Pulmonary artery endothelial cell (primary cell): ENCODE data around the gene PDIA6. TPM values are rescaled to one million over a fixed set of nuclear protein-coding genes. Genes with fewer than 3 reads are reported as not detected.
A peak's percentile ranks its signal among the peaks of the same experiment; 100 is the strongest.
"Not testable (repeated sequence)": the region's sequence is repeated elsewhere in the genome, so short reads cannot be mapped to it uniquely, and the experiment has no call there.

ENCODE experiments used
- DNase-seq: peaks from one replicate; pipeline ENCODE4 v3.0.0-alpha.2; 2011; ENCODE audit warnings: low read depth, low spot score
- total RNA-seq: library from RNA; depleted of rRNA; stranded (reverse); fragments of >200 nt; gene quantifications from 2 replicates; pipeline ENCODE4 v1.2.3, GENCODE V29; 2014

Gene PDIA6
- total RNA-seq, 1 donor from 2014 or later: 504 TPM

GRCh38 chr2:10833021-10833420, 20.4 kb upstream of the PDIA6 start:
- DNase-seq: no peak

DNA sequence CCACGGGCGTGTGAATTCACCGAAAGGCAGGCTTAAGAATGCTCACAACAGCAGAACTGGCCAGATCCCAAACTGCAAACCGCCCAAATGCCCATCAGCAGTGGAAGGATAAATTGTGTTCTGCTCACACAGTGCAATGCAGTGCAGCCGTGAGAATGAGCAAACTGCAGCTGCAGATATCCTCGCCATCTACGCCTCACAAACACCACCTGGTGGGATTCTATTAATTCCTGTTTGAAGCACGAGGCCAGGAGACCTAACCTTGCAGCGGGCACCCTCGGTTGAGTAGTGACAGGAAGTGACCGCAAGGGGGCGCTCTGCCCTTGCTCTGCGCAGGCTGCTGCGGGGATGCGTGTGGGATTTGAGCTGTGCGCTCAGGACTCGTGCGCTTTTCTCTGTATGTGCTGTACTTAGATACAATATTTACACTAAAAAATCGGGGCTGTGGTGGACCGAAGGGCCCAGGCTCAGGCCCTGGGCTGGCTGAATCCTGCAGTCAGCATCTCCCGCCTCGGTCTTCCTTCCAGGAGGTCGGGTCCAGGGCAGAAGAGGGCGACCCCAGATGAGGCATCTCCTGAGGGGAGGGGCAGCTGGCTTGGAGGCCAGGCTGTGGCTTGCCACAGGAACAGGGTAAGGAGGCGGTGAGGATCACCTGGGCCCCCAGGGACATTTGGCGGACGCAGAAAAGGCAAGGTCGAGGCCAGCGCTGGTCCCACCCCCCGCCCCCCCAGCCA, 19.8 kb upstream of the PDIA6 start:
- DNase-seq: peak; percentile 30

DNA sequence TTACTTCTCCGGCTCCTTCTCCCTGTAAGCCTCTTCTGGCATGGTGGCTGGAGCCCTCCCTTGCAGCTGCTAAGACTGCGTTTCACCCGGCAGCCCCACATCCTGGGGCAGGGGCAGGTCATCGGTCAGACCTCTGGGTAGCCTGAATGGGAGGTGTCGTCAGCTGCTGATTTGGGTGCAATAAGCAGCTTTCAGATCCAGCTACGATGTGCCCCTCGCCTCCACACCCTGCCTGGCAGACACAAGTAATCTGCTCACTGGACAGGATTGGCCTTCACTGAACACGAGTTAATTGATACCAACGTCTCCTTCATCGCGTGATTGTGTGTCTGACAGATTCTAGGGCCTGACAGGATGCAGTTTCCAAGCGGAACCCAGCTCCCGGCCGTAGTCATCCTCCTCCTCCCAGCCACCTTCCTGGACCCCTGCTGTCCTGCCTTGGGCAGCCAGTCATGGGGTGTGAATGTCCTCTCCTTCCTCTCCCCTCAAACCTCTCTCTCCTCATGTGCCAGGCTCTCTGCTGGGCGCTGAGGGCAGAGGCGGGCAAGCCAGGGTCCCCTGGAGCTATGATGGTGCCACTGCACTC, 18.9 kb upstream of the PDIA6 start:
- DNase-seq: no peak

- no peak for DNase-seq
Observed at GRCh38 chr2:10830641-10831399, 18.2 kb upstream of the PDIA6 start.

- DNase-seq: no peak
Observed at GRCh38 chr2:10830203-10830602, 17.6 kb upstream of the PDIA6 start.

GRCh38 chr2:10829299-10829698, 16.7 kb upstream of the PDIA6 start:
- DNase-seq: no peak

DNA sequence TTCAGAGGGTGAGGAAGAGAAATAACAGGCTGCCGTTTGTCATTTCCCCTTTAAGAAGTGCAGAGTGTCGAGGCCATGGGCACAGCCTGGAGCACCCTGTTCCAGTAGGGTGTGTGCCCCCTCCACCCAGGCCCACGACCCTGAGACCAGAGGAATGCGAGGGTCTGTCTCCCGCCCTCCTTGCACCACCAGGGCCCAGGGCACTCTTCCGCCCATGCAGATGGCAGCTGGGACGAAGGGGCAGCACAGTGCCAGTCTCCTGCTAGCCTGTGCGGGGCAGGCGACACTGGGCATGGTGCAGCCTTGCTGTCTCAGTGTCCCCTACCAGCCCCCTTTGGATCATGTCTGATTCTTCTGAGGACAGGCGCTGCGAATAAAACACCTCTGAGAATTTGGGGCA, 15.8 kb upstream of the PDIA6 start:
- DNase-seq: no peak

- DNase-seq: no peak
Observed at GRCh38 chr2:10826625-10827024, 14.0 kb upstream of the PDIA6 start.

DNA sequence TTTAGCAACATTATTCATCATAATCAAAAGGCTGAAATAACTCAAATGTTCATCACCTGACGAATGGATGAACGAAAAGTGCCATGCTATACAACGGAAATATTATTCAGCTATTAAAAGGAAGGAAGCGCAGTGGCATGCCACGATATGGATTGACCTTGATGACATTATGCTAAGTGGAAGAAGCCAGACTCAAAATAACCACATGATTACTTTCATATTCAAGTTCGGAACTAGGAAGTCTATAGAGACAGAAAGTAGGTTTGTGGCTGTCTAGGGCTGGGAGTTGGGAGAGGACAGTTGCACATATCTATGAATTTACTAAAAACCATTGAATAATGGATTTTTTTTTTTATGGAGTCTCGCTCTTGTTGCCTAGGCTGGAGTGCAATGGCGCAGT, 13.4 kb upstream of the PDIA6 start:
- no peak for DNase-seq

- no peak for DNase-seq
Observed at GRCh38 chr2:10824191-10824590, 11.6 kb upstream of the PDIA6 start.

GRCh38 chr2:10820978-10821695, 8.6 kb upstream of the PDIA6 start:
- no peak for DNase-seq

DNA sequence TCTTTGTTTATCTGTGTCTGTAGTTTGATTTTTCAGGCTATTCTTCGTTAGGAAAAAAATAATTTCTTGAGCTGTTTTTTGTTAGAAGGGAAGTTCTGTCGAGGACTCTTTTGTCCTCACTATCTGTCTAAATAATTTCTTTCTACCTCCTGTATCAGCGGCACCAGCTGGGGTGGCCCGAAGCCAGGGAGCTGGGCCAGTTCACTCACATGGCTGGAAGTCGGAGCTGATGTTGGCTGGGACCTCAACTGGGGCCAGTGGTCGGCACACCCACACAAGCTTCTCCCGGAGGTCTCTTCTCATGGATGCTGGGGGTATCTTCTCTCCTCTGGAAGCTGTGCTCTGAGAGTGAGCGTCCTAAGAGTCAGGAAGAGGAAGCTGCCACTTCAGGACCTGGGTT, 8.0 kb upstream of the PDIA6 start:
- no peak for DNase-seq

DNA sequence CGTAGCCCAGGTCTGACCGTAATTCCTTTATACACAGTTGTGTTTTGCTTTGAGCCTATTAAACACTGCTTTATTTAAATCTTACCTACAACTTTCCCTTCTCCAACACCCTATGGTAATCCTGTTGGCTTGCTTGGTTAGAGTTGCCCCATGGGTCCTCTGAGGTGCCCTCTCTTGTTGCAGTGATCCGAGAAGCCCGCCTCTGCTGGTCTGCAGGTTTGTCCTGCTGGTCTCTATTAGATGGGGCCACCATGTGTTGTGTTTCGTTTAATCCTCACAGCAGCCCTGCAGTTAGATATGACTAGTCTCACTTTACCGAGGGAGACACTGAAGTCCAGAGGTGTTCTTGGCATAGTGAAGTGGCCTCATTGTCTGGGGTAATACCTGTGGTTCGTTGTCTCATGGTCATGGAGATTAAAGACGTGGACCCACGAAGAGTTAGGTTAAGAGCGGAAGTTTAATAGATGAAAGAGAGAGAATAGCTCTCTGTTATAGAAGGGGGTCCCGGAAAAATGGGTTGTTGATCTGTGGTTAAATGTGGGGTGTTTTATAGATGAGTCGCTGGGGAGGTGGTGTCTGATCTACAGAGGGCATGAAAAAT, 7.2 kb upstream of the PDIA6 start:
- no peak for DNase-seq

DNA sequence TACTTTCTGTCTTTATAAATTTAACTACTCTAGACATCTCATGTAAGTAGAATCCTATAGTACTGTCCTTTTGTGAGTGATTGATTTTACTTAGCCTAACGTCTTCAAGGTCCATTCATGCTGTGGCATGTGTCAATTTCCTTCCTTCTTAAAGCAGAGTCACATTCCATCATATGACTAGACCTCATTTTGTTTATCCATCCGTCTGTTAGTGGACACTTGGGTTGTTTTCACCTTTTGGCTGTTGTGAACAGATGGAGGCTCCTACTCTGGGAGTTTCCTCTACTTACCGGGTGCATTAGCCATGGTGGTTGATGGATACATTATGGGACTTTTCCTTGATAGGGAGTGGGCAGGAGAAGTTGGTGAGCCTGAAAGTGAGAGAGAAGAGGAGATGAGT, 6.4 kb upstream of the PDIA6 start:
- no peak for DNase-seq

GRCh38 chr2:10818305-10818704, 5.7 kb upstream of the PDIA6 start:
- not testable (repeated sequence) for DNase-seq

- no peak for DNase-seq
Observed at GRCh38 chr2:10817413-10817812, 4.8 kb upstream of the PDIA6 start.

DNA sequence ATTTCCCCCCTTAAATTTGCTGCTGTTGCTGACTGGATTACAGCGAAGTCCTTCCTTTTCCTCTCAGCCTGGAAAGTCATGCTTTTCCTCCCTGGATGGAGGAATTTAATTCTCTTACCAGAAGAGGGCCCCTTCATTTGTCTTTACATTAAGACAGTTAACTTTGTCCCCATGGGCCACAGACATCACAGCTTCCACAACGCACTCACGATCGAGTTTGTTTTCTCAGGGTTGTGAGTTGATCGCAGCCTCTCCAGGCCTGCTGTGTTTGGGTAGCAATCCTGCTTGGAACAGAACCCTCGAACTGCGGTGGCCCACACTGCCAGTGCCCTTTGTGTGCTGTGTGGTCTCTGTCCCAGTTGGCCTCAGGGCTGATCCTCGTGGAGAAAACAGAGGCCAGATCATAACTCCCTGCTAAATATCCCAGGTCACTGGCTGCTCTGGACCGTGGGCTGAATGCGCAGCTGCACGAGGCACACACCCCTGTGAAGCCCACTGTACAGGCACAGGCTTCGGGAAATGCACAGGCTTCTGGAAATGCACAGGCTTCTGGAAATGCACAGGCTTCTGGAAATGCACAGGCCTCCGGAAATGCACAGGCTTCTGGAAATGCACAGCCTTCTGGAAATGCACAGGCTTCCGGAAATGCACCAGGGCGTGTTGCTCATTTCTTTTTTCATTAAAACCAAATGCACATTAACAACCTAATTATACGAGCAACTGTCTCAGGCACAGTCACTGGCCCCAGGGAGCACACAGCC, 2.2 kb upstream of the PDIA6 start:
- DNase-seq: no peak

DNA sequence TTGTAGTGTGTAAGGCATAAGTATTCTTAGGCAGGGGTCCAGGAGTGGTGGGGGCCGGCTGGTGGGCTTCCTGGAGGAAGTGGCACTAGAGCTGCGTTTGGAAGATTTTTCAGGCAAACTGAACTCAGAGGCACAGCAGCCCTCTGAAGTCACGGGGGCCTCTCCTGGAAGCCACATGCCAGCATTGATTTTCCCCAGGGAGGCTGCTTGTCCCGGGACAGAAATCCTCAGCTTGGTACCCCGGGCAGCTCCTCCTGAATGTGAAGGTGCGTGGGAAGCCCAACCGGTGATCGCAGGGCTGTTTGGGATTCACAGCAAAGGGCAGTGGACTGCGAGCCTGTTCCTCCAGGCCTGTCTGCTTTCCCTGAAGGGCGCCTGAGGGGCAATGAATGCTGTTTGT, 1.6 kb upstream of the PDIA6 start:
- no peak for DNase-seq

- DNase-seq: not testable (repeated sequence)
Observed at GRCh38 chr2:10813163-10814138, 866 bp upstream of the PDIA6 start.

GRCh38 chr2:10811517-10811916, 1.1 kb downstream of the PDIA6 start:
- DNase-seq: no peak
